ENCODE results near the gene WDR53. TPM values are rescaled to one million over a fixed set of nuclear protein-coding genes. Genes with fewer than 3 reads are reported as not detected.
"Not testable (repeated sequence)": the region's sequence is repeated elsewhere in the genome, so short reads cannot be mapped to it uniquely, and the experiment has no call there.

WDR53 gene
- 5.2 and 7.3 TPM in 2 replicates for total RNA-seq

DNA sequence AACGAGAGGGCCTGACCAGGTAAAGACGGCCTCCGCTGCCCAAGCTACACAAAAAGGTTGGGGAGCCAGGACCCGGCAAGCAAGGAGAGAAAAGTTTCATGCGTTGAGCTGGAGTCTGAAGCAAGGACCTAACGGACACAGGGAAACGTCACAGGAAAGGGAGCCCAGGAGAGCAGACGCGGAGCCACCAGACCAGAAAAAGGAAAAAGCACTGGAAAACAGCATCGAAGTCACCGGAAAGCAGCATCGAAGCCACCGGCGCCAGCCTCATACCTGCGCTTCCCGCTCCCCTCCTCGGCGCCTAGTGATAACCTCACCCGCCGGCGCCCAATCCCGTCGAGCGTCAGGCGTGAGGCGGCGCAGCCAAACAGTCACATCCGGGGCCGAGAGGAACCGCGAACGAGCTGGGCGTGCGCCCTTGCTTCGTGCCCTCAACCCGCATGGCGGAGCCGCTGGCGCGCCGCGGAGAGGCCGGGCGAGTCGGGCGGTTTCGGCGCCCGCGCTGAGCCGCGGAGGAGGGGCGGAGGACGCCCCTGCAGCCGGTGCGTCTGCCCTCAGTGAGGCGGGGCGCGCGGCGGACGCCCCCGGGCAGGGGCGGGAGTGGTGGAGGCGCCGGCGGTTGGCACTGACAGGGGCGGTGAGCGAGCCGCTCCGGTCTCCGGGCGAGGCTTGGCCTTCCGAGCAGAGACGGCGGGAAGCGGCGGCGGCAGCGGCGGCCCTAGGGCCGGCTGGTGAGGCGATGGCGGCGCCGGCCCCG is at the start of gene WDR53, which contains the start of gene FBXO45:
Gene WDR53 (minus strand): TSS at position 309 of the 757 bp plus-strand sequence. CDS start 7,079 bp downstream, outside the sequence.
Gene FBXO45 (plus strand): TSS at position 415 of the 757 bp plus-strand sequence. CDS start 325 bp downstream, at position 740.
- DNase-seq (ENCODE audit: low read depth in 2 of 2), result peak; percentile 96 to 98

DNA sequence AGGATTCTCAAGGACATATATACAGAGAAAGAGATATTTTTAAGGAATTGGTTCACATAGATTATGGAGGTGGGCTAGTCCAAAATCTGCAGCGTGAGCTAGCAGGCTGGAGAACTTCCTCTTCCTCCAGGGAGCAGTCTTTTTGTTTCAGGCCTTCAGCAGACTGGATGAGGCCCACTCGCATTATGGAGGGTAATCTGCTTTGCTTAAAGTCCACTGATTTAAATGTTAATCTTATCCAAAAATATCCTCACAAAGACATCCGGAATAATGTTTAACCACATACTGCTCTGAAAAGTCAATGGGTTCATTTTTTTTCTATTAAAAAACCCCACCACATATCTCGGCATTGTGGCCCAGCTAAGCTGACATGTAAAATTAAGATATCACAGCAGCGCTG is 48.9 kb upstream of the WDR53 start:
- DNase-seq (ENCODE audit: low read depth in 2 of 2), result no peak

DNA sequence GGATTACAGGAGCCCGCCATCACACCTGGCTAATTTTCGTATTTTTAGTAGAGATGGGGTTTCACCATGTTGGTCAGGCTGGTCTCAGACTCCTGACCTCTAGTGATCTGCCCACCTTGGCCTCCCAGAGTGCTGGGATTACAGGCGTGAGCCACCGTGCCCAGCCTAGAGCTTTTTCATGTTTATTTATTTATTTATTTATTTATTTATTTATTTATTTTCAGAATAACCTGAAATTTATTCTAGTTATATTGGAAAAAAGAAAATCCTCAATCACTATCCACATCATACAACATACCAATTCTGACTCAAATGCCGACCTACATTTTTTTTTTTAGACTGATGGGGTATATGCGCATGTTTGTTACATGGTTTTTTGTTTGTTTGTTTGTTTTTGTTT is 46.9 kb upstream of the WDR53 start:
- not testable (repeated sequence) for DNase-seq (ENCODE audit: low read depth in 2 of 2)

GRCh38 chr3:196611761-196612483 is 43.6 kb upstream of the WDR53 start:
- DNase-seq (ENCODE audit: low read depth in 2 of 2), result peak; percentile 55 to 83

- no peak for DNase-seq (ENCODE audit: low read depth in 2 of 2)
Observed at GRCh38 chr3:196609805-196610515, 41.6 kb upstream of the WDR53 start.

DNA sequence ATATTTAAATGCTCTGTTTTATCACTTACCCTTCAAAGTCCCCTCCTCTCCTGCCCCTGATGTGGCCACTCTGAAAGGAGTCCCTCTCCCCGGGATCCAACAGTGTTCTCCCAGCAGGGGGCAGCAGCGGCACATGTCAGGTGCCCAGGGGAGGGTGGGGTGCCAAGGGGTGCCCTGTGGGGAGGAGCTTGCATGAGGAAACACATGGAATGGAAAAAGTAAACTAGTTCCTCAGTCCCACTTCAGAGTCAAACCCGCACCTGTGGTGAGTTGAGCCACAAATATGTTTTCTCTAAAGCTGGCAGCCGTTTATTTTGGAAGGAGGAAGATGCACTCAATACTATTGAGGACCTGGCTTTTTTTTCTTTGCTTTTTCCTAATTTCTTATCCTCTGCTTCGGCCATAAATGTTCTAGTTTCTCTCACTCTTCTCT is 41.0 kb upstream of the WDR53 start:
- peak; percentile 80 to 90 for DNase-seq (ENCODE audit: low read depth in 2 of 2)

DNA sequence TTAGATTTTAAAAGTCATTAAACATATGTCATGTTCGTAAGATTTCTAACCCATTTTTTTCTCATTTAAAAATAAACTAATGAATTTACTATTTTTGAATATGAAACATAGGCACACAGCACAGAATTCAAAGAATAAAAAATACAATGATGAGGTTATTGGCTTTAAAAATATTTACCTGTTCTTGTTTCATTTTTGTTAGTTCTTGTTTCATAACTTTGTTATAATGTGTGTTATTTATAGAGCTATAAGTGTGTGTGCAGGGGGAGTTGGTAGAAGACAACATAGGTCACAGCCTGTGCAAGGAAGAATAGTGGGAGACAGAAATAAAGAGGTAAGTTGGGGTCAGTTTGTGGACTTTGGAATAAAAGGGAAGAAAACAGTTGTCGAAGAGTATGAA is 40.3 kb upstream of the WDR53 start:
- no peak for DNase-seq (ENCODE audit: low read depth in 2 of 2)

- no peak for DNase-seq (ENCODE audit: low read depth in 2 of 2)
Observed at GRCh38 chr3:196604548-196604947, 36.2 kb upstream of the WDR53 start.

DNA sequence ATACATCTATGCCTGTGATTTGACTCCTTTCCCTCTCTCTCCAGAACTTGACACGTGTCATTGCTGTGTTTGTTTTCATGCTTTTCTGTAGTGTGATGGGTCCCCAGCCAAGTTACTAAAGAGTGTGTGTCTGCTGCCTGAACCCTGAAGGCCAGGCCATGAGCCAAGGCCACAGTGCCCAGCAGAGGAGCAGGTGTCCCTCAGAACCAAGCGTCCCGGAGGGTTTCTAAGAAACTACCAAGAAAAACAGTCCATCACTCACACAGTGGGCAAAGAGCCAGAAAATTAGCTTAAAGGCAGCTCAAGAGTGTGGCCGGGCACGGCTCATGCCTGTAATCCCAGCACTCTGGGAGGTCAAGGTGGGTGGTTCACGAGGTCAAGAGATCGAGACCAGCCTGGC is 35.3 kb upstream of the WDR53 start:
- peak in 1 of 2 donors; percentile 3 for DNase-seq (ENCODE audit: low read depth in 2 of 2)

- no peak for DNase-seq (ENCODE audit: low read depth in 2 of 2)
Observed at GRCh38 chr3:196602673-196603072, 34.3 kb upstream of the WDR53 start.

- no peak for DNase-seq (ENCODE audit: low read depth in 2 of 2)
Observed at GRCh38 chr3:196600359-196600758, 32.0 kb upstream of the WDR53 start.

GRCh38 chr3:196599734-196600128 is 31.4 kb upstream of the WDR53 start:
- no peak for DNase-seq (ENCODE audit: low read depth in 2 of 2)

- DNase-seq (ENCODE audit: low read depth in 2 of 2), result not testable (repeated sequence)
Observed at GRCh38 chr3:196597971-196598733, 29.8 kb upstream of the WDR53 start.

DNA sequence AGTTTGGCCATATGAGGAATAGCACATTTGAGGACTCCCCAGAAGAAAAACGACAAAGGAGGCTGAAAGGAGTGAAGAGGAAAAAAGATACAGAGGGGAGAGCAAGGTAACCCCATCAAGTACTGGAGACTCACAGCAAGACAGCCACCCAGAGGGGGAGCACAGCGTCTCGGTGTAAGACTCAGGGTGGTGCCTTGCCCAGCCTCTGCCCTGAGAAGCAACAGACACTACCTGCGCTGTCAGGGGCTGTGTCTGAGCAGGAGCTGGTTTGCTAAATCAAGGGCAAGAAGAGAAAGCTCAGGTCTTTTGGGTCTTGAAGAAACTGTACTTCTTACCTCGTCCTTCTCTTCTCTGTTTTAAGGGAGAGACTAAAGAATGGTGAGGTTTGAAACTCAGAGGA is 28.0 kb upstream of the WDR53 start:
- no peak for DNase-seq (ENCODE audit: low read depth in 2 of 2)

GRCh38 chr3:196590279-196590678 is 21.9 kb upstream of the WDR53 start:
- DNase-seq (ENCODE audit: low read depth in 2 of 2), result no peak

DNA sequence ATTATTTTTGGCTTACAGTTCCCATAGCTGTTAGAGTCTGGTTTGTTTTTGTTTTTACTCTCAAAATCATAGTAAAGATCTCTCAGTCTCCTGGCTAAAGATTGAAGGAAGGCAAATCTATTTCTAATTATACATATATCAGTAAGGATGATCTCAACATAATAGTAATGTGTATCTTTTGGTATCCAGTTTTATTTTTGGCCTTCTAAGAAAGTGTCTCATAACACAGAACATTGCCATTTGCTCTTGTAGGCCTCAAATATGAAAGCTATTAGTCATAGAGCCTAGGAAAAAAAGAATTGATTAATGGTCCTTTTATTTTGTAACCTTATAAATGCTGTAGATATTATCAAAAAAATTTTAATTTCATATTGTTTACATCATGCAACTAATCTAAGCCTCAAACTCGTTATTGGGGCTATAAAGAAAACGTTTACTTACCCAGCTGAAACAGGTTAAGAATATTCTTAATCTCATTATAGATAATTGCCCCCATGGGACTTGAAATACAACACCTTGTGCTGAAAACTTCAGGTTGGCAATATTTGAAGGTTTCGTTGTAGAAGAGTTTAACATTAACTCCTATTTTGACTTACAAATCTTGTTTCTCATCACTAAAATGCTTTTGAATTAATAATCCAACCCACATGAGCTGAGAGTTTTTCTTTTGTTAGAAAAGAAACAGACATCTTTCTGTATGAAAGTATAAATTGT is 16.8 kb upstream of the WDR53 start:
- no peak for DNase-seq (ENCODE audit: low read depth in 2 of 2)

- DNase-seq (ENCODE audit: low read depth in 2 of 2), result no peak
Observed at GRCh38 chr3:196572389-196572788, 4.0 kb upstream of the WDR53 start.

DNA sequence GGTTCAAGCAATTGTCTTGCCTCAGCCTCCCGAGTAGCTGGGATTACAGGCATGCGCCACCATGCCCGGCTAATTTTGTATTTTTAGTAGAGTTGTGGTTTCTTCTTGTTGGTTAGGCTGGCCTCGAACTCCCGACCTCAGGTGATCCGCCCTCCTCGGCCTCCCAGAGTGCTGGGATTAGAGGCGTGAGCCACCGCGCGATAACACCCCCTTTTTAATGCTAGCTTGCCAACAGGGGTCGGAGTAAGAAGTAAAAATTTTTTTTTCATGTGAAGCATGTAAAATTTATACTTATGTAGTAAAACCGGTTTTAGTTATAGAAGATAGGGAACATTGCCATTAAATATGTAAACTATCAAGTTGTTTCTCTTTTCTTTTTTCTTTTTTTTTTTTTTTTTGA is 2.0 kb upstream of the WDR53 start:
- DNase-seq (ENCODE audit: low read depth in 2 of 2), result not testable (repeated sequence)

DNA sequence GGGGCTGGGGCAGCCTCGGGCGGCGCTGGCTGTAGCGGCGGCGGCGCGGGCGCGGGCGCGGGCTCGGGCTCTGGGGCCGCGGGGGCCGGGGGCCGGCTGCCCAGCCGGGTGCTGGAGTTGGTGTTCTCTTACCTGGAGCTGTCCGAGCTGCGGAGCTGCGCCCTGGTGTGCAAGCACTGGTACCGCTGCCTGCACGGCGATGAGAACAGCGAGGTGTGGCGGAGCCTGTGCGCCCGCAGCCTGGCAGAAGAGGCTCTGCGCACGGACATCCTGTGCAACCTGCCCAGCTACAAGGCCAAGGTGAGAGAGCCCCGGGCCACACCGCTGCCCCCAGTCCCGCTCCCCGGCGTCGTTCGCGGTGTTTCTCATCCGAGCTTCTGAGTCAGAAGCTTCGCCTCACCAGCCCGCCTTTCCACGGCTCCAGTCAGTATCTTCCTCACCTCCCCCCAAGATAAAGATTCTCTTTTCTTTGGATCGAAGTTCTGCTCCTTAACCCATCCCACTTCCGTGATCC is 706 bp upstream of the WDR53 start:
- DNase-seq (ENCODE audit: low read depth in 2 of 2), result peak; percentile 48 to 63

DNA sequence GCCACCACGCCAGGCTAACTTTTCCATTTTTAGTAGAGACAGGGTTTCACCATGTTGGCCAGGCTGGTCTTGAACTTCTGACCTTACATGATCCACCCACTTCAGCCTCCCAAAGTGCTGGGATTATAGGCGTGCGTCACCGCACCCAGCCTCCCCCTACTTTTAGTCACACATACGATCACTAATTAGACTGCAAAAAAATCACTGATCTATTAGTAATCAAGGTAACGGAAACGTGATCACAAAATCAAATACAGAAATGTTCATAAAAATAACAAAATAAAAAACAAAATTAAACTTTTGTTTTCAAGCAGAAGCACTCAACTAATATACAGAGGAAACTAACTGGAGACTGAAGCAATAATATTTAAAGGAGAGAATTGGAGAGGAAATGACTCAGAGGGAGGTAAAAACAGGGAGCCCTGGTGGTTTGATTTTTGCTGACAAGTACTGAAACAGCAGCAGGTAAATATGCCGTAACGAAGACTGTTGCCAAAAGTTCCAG is 4.6 kb downstream of the WDR53 start:
- DNase-seq (ENCODE audit: low read depth in 2 of 2), result peak; percentile 56 to 82

Data from lung microvascular endothelial cell (primary cell).